IMR-90 (cell line): Measurements from ENCODE around the gene FBXO3. TPM values are rescaled to one million over a fixed set of nuclear protein-coding genes. Genes with fewer than 3 reads are reported as not detected.

ENCODE experiments used
- ATAC-seq: fragments of 200-7000 bp; cut with Tn5 transposase; 2 replicates; pipeline ENCODE4 v1.9.1; 2020; ENCODE audit warnings: low read depth, mild to moderate bottlenecking, moderate library complexity
- BruUV-seq: library from RNA; stranded (reverse); fragments of 400-500 nt; replicated peaks from 2 replicates; lab custom pipeline; 2021; lab: Mats Ljungman, UMichigan
- CTCF ChIA-PET: fragments of 300-600 bp; formaldehyde crosslinking; extraction: SDS; loops from one replicate; lab custom pipeline; 2021; ENCODE audit warnings: antibody characterized with exemption; lab: Yijun Ruan, JAX
- POLR2A ChIA-PET: fragments of 300-600 bp; sonication (Branson Sonifier 250); formaldehyde crosslinking; loops from one replicate; lab custom pipeline; 2022; ENCODE audit warnings: antibody characterized with exemption; ENCODE audit not compliant: unreplicated experiment; lab: Charles Lee
- DNase-seq: peaks from one replicate; pipeline ENCODE4 v3.0.0; 2013
- H2AFZ ChIP-seq: replicated peaks from 2 replicates; pipeline ENCODE3; 2013; ENCODE audit warnings: low read length, mild to moderate bottlenecking; ENCODE audit not compliant: poor library complexity
- H2AK5ac ChIP-seq: 2 replicates; pipeline ENCODE4 v1.6.1; 2013; ENCODE audit warnings: low read depth, low read length, inconsistent platforms
- H2AK9ac ChIP-seq: replicated peaks from 2 replicates; pipeline ENCODE3; 2013; ENCODE audit warnings: mild to moderate bottlenecking, low read depth, low read length, moderate library complexity; ENCODE audit not compliant: poor library complexity
- H2BK120ac ChIP-seq: 2 replicates; pipeline ENCODE4 v1.6.1; 2013; ENCODE audit warnings: low read depth, low read length, inconsistent platforms
- H2BK15ac ChIP-seq: 3 replicates; pipeline ENCODE4 v1.6.1; 2013; ENCODE audit warnings: low read depth, low read length, inconsistent platforms
- H2BK20ac ChIP-seq: 2 replicates; pipeline ENCODE4 v1.6.1; 2013; ENCODE audit warnings: low read depth, mild to moderate bottlenecking, inconsistent platforms, low read length, moderate library complexity
- H2BK5ac ChIP-seq: 2 replicates; pipeline ENCODE4 v1.6.1; 2013; ENCODE audit warnings: mild to moderate bottlenecking, low read depth, low read length, inconsistent platforms; ENCODE audit not compliant: poor library complexity, severe bottlenecking
- H3K14ac ChIP-seq: replicated peaks from 2 replicates; pipeline ENCODE4 v1.6.1; 2013; ENCODE audit warnings: low read depth, low read length, inconsistent platforms
- H3K18ac ChIP-seq: 2 replicates; pipeline ENCODE4 v1.6.1; 2013; ENCODE audit warnings: low read depth, low read length, control low read depth
- H3K23ac ChIP-seq: 2 replicates; pipeline ENCODE4 v1.6.1; 2013; ENCODE audit warnings: low read depth, low read length, inconsistent platforms
- H3K27ac ChIP-seq: 2 replicates; pipeline ENCODE4 v1.5.1; 2013; ENCODE audit warnings: mild to moderate bottlenecking, control low read depth, low read length; ENCODE audit not compliant: insufficient read depth
- H3K27me3 ChIP-seq: 2 replicates; pipeline ENCODE4 v1.6.1; 2013; ENCODE audit warnings: low read length; ENCODE audit not compliant: control insufficient read depth, insufficient read depth
- H3K36me3 ChIP-seq: 2 replicates; pipeline ENCODE4 v1.6.1; 2013; ENCODE audit warnings: low read length, mixed read lengths; ENCODE audit not compliant: control insufficient read depth, insufficient read depth
- H3K4ac ChIP-seq: 2 replicates; pipeline ENCODE4 v1.6.1; 2013; ENCODE audit warnings: low read depth, low read length, inconsistent platforms
- H3K4me1 ChIP-seq: 2 replicates; pipeline ENCODE4 v1.6.1; 2013; ENCODE audit warnings: low read length, mixed read lengths; ENCODE audit not compliant: control insufficient read depth, insufficient read depth
- H3K4me2 ChIP-seq: 2 replicates; pipeline ENCODE4 v1.6.1; 2013; ENCODE audit warnings: low read depth, mild to moderate bottlenecking, control low read depth, low read length, moderate library complexity
- H3K4me3 ChIP-seq: 2 replicates; pipeline ENCODE4 v1.5.1; 2013; ENCODE audit warnings: low read depth, mild to moderate bottlenecking, control low read depth, low read length, moderate library complexity; ENCODE audit not compliant: insufficient read depth
- H3K56ac ChIP-seq: 2 replicates; pipeline ENCODE4 v1.6.1; 2013; ENCODE audit warnings: low read length, inconsistent platforms; ENCODE audit not compliant: insufficient read depth; ENCODE audit errors: extremely low read depth
- H3K79me1 ChIP-seq, 2 experiments: 2 replicates each; pipeline ENCODE4 v1.6.1; 2013; ENCODE audit warnings: low read length in 2 of 2, inconsistent platforms in 1 of 2, low read depth in 1 of 2
- H3K9ac ChIP-seq: 2 replicates; pipeline ENCODE4 v1.6.1; 2013; ENCODE audit warnings: low read depth, low read length, control low read depth
- H3K9me1 ChIP-seq: 2 replicates; pipeline ENCODE4 v1.6.1; 2013; ENCODE audit warnings: low read length, inconsistent platforms; ENCODE audit not compliant: insufficient read depth
- H3K9me3 ChIP-seq: 2 replicates; pipeline ENCODE4 v1.6.1; 2013; ENCODE audit warnings: low read length; ENCODE audit not compliant: control insufficient read depth, insufficient read depth
- H4K20me1 ChIP-seq: 2 replicates; pipeline ENCODE4 v1.6.1; 2013; ENCODE audit warnings: low read length, inconsistent platforms; ENCODE audit not compliant: insufficient read depth
- H4K5ac ChIP-seq: 2 replicates; pipeline ENCODE4 v1.6.1; 2013; ENCODE audit warnings: mild to moderate bottlenecking, low read depth, low read length, control low read depth
- H4K8ac ChIP-seq, 2 experiments: 2 replicates each; pipeline ENCODE4 v1.6.1; 2013; ENCODE audit warnings: low read depth in 2 of 2, low read length in 2 of 2, control low read depth in 1 of 2, inconsistent platforms in 1 of 2
- H4K91ac ChIP-seq: 2 replicates; pipeline ENCODE4 v1.6.1; 2013; ENCODE audit warnings: low read depth, low read length, inconsistent platforms; ENCODE audit not compliant: insufficient read depth
- BHLHE40 ChIP-seq: fragments of 150-350 bp; IDR thresholded peaks from 2 replicates; pipeline ENCODE4 v1.6.1; 2016; ENCODE audit warnings: mild to moderate bottlenecking, low read depth, low read length
- CEBPB ChIP-seq: IDR thresholded peaks from 2 replicates; pipeline ENCODE4 v1.6.1; 2012; ENCODE audit warnings: low read depth, low read length, improper control_type of control experiment
- CHD1 ChIP-seq: IDR thresholded peaks from 2 replicates; pipeline ENCODE4 v1.6.1; 2012; ENCODE audit warnings: low read depth, low read length, improper control_type of control experiment
- CTCF ChIP-seq: conservative IDR thresholded peaks from 2 replicates; pipeline ENCODE4 v1.5.1; 2012; ENCODE audit warnings: mild to moderate bottlenecking, low read depth, low read length, improper control_type of control experiment
- FOS ChIP-seq: fragments of 150-350 bp; IDR thresholded peaks from 2 replicates; pipeline ENCODE4 v1.6.1; 2016; ENCODE audit warnings: low read depth, low read length
- MAFK ChIP-seq: IDR thresholded peaks from 2 replicates; pipeline ENCODE4 v1.6.1; 2012; ENCODE audit warnings: low read depth, low read length, improper control_type of control experiment
- MAZ ChIP-seq: IDR thresholded peaks from 2 replicates; pipeline ENCODE4 v1.6.1; 2012; ENCODE audit warnings: low read depth, mild to moderate bottlenecking, low read length, improper control_type of control experiment, moderate library complexity, borderline replicate concordance
- MXI1 ChIP-seq: IDR thresholded peaks from 2 replicates; pipeline ENCODE4 v1.6.1; 2012; ENCODE audit warnings: low read depth, mild to moderate bottlenecking, low read length, moderate library complexity, borderline replicate concordance
- NFE2L2 ChIP-seq: fragments of 150-350 bp; IDR thresholded peaks from 2 replicates; pipeline ENCODE4 v1.6.1; 2016; ENCODE audit warnings: low read depth, mild to moderate bottlenecking, low read length
- POLR2A ChIP-seq: IDR thresholded peaks from 2 replicates; pipeline ENCODE4 v1.6.1; 2012; ENCODE audit warnings: mild to moderate bottlenecking, low read depth, low read length
- RAD21 ChIP-seq: IDR thresholded peaks from 2 replicates; pipeline ENCODE4 v1.6.1; 2012; ENCODE audit warnings: low read length, improper control_type of control experiment
- RCOR1 ChIP-seq: IDR thresholded peaks from 2 replicates; pipeline ENCODE4 v1.6.1; 2012; ENCODE audit warnings: mild to moderate bottlenecking, low read length, improper control_type of control experiment; ENCODE audit not compliant: insufficient replicate concordance
- RFX5 ChIP-seq: IDR thresholded peaks from 2 replicates; pipeline ENCODE4 v1.8.0; 2012; ENCODE audit warnings: low read depth, mild to moderate bottlenecking, low read length, moderate library complexity
- SMC3 ChIP-seq: fragments of 150-350 bp; IDR thresholded peaks from 2 replicates; pipeline ENCODE4 v1.6.1; 2016; ENCODE audit warnings: low read depth, mild to moderate bottlenecking, antibody characterized with exemption, low read length, moderate library complexity
- WGBS, 2 experiments: methylation state at CpG; one replicate each; pipeline versions ENCODE4 v1.1.5 to v1.1.7; 2013; ENCODE audit warnings: missing lambda C conversion rate in 2 of 2; ENCODE audit not compliant: insufficient read length in 1 of 2; ENCODE audit errors: extremely low coverage in 2 of 2; 5-methylcytosine and 5-hydroxymethylcytosine counted together
- dilution Hi-C: fragments of 300-500 bp; cut with HindIII; formaldehyde crosslinking; loops from one replicate; pipeline ENCODE4 v1.14.3; 2018; ENCODE audit warnings: low sequenced_read_pairs; ENCODE audit not compliant: unreplicated experiment
- in situ Hi-C: fragments of 300-500 bp; cut with MboI; formaldehyde crosslinking; loops from 3 replicates; pipeline ENCODE4 v1.14.3; 2019; ENCODE audit warnings: low sequenced_read_pairs, inconsistent platforms, mixed read lengths
- intact Hi-C: fragments of 100-400 bp; cut with micrococcal nuclease; formaldehyde crosslinking; loops from 2 replicates; pipeline ENCODE4 v1.10.0; 2022
- polyA plus RNA-seq, 3 experiments: library from polyadenylated mRNA; depleted of rRNA; stranded (reverse); fragments of >200 nt; gene quantifications; 2 replicates each; pipeline ENCODE4 v1.2.3, GENCODE V29; 2012; ENCODE audit warnings: low replicate concordance in 1 of 3
- total RNA-seq: library from RNA; depleted of rRNA; stranded (reverse); fragments of >200 nt; gene quantifications from 2 replicates; pipeline ENCODE4 v1.2.3, GENCODE V29; 2012
- TF ChIP-seq, protein P1 (sequence below): fragments of 150-350 bp; IDR thresholded peaks from 2 replicates; pipeline ENCODE4 v1.6.1; 2017; ENCODE audit warnings: mild to moderate bottlenecking, antibody characterized with exemption, low read length, low read depth

Gene FBXO3
- total and polyA plus RNA-seq, 2 of the 4 experiments (the other 2 are of a cell fraction), result 26.2 to 51.1 TPM

GRCh38 chr11:33731723-33732531 is 42.4 kb downstream of the FBXO3 start:
- intact Hi-C loops (no loop called here), dilution Hi-C loops (no loop called here), in situ Hi-C loops (no loop called here)
- H2AFZ ChIP-seq, result no peak overlapping the region
- no peak overlapping the region for H3K4me3 ChIP-seq
- H3K56ac ChIP-seq, result no peak overlapping the region
- no peak overlapping the region for H3K27ac ChIP-seq
- peak overlapping the region; percentile 45; the same call in 1 of the 2 replicates for H3K23ac ChIP-seq
- no peaks in the 10 kb centered on the region for H3K9me3 ChIP-seq
- no peak overlapping the region for H4K8ac ChIP-seq
- no peak overlapping the region for H2AK9ac ChIP-seq
- H3K79me1 ChIP-seq, result peaks cover 0 to 32% of the 10 kb centered on the region in 2 experiments; a peak in 2 of 4 replicates
- no peak overlapping the region for H2AK5ac ChIP-seq
- no peak overlapping the region for H4K91ac ChIP-seq
- H3K36me3 ChIP-seq, result peaks cover 19% of the 10 kb centered on the region
- H2BK15ac ChIP-seq, result no peak overlapping the region; the same call in 2 of the 3 replicates
- peak overlapping the region; percentile 25; the same call in 1 of the 2 replicates for H3K4me2 ChIP-seq
- DNase-seq, result no peak
- no peak for ATAC-seq
- peaks cover 21% of the 10 kb centered on the region for H3K9me1 ChIP-seq
- no peak overlapping the region for H2BK120ac ChIP-seq
- H2BK5ac ChIP-seq, result no peak overlapping the region
- ChIA-PET POLR2A (interaction anchor here (0.6 kb wide), 1 partner anchor 426 kb away, joined by 3 read pairs; no protein-coding TSS in a partner anchor), CTCF (no interaction called here)
- no peak overlapping the region for H4K5ac ChIP-seq
- 66% methylated on average over 2 of the region's 9 CpGs; no CpG with 5 or more reads in 1 of the 2 experiments for WGBS, 2 experiments
- no peaks in the 10 kb centered on the region for H3K27me3 ChIP-seq
- no TSS peak for BruUV-seq
- no peak overlapping the region for H2BK20ac ChIP-seq
- H3K18ac ChIP-seq, result no peak overlapping the region
- H3K14ac ChIP-seq, result no peak overlapping the region
- peaks cover 13% of the 10 kb centered on the region for H3K4me1 ChIP-seq
- H4K20me1 ChIP-seq, result peaks cover 59% of the 10 kb centered on the region
- H3K4ac ChIP-seq, result no peak overlapping the region
- no peak overlapping the region for H3K9ac ChIP-seq
- TF ChIP-seq RCOR1, result no peak
- TF ChIP-seq, protein P1, sequence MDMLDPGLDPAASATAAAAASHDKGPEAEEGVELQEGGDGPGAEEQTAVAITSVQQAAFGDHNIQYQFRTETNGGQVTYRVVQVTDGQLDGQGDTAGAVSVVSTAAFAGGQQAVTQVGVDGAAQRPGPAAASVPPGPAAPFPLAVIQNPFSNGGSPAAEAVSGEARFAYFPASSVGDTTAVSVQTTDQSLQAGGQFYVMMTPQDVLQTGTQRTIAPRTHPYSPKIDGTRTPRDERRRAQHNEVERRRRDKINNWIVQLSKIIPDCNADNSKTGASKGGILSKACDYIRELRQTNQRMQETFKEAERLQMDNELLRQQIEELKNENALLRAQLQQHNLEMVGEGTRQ, result no peak
- no peak for TF ChIP-seq POLR2A
- TF ChIP-seq CTCF, result no peak
- TF ChIP-seq RFX5, result no peak
- no peak for TF ChIP-seq SMC3
- no peak for TF ChIP-seq MAFK
- no peak for TF ChIP-seq RAD21
- no peak for TF ChIP-seq FOS
- TF ChIP-seq BHLHE40, result no peak
- no peak for TF ChIP-seq MAZ
- no peak for TF ChIP-seq MXI1
- no peak for TF ChIP-seq NFE2L2
- TF ChIP-seq CHD1, result no peak
- no peak for TF ChIP-seq CEBPB
